ENCODE data around the gene G6PC3. TPM values are rescaled to one million over a fixed set of nuclear protein-coding genes. Genes with fewer than 3 reads are reported as not detected.

The G6PC3 gene
- total and polyA plus RNA-seq, 4 donors, result 31.0 to 128 (median 90.8) TPM

DNA sequence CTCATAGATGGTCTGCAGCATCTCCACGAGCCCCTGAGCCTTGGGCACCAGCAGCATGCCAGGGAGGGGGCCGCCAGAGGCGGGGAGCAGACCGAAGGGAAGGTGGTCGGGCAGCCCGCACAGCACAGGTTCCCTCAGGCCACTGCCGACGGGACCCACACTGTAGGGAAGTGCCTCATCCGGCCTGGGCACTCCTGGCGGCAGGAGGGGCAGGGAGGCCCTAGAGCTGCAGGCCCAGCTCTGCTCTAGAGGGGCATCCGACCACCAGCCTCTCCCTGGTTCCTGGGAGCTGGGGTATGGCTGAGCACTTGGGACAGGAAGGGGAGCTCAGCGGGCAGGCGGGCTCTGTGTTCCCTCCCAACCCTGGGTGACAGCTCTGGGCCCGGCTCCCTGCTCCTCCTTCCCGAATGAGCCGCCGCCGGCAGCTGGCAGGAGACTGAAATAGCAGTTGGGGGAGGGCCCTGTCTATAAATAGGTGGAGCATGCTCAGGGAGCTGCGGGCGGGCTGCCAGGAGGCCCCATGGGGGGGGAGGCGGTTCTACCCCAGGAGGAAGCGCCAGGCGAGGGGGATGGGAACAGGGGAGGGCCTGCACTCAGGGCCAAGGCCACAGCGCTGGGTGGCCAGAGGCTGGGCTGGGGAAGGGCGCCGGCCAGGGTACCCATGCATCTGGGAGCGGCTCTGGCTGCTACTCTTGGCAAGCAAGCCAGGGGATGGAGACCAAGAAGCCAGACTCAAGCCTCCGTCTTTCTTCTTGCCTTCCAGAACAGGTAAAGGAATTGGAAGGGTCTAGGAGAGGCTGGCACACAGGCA, 40.5 kb downstream of the G6PC3 start:
- H3K4me3 ChIP-seq (ENCODE audit: low read depth, low read length), result peak overlapping the region; percentile 22
- H3K4me1 ChIP-seq (ENCODE audit: control insufficient read depth, insufficient read depth, low read length), result peaks cover 91% of the 10 kb centered on the region
- no peaks in the 10 kb centered on the region for H3K9me3 ChIP-seq (ENCODE audit: control insufficient read depth, insufficient read depth, low read length)
- H3K36me3 ChIP-seq (ENCODE audit: control insufficient read depth, insufficient read depth, low read length), result peaks cover 63% of the 10 kb centered on the region
- DNase-seq (ENCODE audit: low read depth in 4 of 6, low spot score in 6 of 6), result peak; percentile 63 to 97 (median 79)
- no peaks in the 10 kb centered on the region for H3K27me3 ChIP-seq (ENCODE audit: control insufficient read depth, insufficient read depth, low read length)
- 10% methylated on average over 24 of the region's 28 CpGs for WGBS (ENCODE audit: insufficient coverage)
- H3K27ac ChIP-seq (ENCODE audit: low read depth, low read length), result peak overlapping the region; percentile 81

DNA sequence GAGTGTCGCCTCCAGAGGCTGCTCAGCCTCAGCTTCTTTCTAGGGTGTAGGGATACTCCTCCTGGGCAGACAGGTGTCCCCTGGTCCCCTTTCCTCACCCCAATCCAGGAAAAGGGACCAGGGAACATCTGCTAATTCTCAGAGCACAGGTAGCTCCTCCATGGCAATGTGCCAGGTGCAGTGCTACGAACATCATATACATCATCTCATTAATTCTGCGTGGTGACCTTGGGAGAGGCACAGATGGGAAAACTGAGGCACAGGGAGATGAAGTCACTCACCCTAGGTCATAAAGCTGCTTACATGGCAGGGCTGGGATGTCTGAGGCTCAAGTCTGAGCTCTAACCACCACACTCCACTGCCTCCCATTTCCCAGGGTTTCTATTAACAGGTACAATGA, 41.2 kb downstream of the G6PC3 start:
- peaks cover 70% of the 10 kb centered on the region for H3K36me3 ChIP-seq (ENCODE audit: control insufficient read depth, insufficient read depth, low read length)
- DNase-seq (ENCODE audit: low read depth in 4 of 6, low spot score in 6 of 6), result no peak
- no peak overlapping the region for H3K4me3 ChIP-seq (ENCODE audit: low read depth, low read length)
- H3K9me3 ChIP-seq (ENCODE audit: control insufficient read depth, insufficient read depth, low read length), result no peaks in the 10 kb centered on the region
- WGBS (ENCODE audit: insufficient coverage), result 40% methylated on average over 1 of the region's 3 CpGs
- peaks cover 86% of the 10 kb centered on the region for H3K4me1 ChIP-seq (ENCODE audit: control insufficient read depth, insufficient read depth, low read length)
- H3K27ac ChIP-seq (ENCODE audit: low read depth, low read length), result peak overlapping the region; percentile 74
- no peaks in the 10 kb centered on the region for H3K27me3 ChIP-seq (ENCODE audit: control insufficient read depth, insufficient read depth, low read length)

DNA sequence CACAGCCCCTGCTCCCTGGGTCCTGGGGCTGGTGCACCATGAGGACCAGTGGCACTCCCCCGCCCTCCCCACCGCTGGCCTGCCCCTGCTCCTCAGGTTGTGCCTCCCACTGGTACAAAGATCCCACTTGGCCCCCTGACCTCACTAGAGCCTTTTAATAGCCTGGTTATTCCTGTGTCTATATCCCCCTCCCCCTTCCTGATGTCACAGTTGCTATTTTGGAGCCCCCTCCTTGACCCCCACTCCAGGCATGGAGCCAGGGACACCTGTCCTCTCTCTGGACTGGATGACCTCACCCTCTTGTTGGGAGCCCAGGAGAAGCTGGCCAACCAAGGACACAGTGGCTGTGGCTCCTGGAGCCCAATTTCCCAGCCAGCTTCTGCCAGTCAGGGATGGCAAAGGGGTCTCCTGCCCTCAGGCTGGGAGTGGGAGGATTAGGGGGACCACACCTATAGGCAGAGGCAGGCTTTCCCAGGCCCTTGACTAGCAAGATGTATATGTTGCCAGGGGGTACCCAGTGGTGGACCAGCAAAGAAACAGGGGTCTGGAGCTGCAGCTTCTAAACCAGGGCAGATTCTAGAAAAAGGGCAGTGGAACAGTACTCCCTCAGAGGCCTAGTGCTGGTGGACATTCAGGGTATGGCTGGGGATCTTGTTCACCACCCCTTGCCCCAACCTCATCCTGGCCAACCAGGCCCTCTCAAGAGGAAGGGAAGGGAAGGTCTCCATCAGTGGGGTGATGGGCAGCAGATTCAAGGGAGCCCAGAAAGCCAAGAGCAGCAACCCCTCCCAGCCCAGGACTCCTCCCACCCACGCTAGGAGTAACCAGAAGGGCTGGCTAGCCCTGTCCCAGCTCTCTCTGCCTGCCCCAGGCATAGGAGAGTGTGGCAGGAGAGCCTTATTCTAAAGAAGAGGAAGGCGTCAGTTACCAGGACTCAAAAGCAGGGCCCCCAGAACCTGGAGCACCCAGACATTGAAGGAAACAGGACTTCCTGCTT, 42.0 kb downstream of the G6PC3 start:
- H3K9me3 ChIP-seq (ENCODE audit: control insufficient read depth, insufficient read depth, low read length), result no peaks in the 10 kb centered on the region
- 79% methylated on average over 4 of the region's 4 CpGs for WGBS (ENCODE audit: insufficient coverage)
- H3K27ac ChIP-seq (ENCODE audit: low read depth, low read length), result no peak overlapping the region
- H3K4me3 ChIP-seq (ENCODE audit: low read depth, low read length), result no peak overlapping the region
- H3K36me3 ChIP-seq (ENCODE audit: control insufficient read depth, insufficient read depth, low read length), result peaks cover 74% of the 10 kb centered on the region
- H3K27me3 ChIP-seq (ENCODE audit: control insufficient read depth, insufficient read depth, low read length), result no peaks in the 10 kb centered on the region
- DNase-seq (ENCODE audit: low read depth in 4 of 6, low spot score in 6 of 6), result no peak
- peaks cover 83% of the 10 kb centered on the region for H3K4me1 ChIP-seq (ENCODE audit: control insufficient read depth, insufficient read depth, low read length)

DNA sequence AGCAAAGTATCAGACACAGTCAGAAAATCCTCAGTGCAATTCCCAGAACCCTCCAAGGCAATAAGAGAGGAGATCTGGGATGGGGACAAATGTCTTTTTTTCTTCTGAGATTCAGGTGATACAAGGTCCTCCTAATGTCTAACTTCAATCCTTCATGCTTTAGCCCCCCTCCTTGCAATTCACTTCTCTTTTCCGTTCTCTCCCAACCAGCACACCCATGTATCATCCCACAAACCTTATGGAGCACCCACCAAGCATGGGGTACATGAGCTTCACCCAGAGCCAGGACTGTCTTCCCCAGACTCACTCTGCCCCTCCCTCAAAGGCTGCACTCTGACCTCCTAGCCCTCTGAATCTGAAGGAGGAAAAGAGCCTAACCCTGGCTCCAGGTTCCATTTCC, 42.8 kb downstream of the G6PC3 start:
- no peak overlapping the region for H3K27ac ChIP-seq (ENCODE audit: low read depth, low read length)
- no peak overlapping the region for H3K4me3 ChIP-seq (ENCODE audit: low read depth, low read length)
- peaks cover 70% of the 10 kb centered on the region for H3K36me3 ChIP-seq (ENCODE audit: control insufficient read depth, insufficient read depth, low read length)
- 92% methylated on average over 1 of the region's 1 CpG for WGBS (ENCODE audit: insufficient coverage)
- DNase-seq (ENCODE audit: low read depth in 4 of 6, low spot score in 6 of 6), result no peak
- H3K4me1 ChIP-seq (ENCODE audit: control insufficient read depth, insufficient read depth, low read length), result peaks cover 75% of the 10 kb centered on the region
- H3K27me3 ChIP-seq (ENCODE audit: control insufficient read depth, insufficient read depth, low read length), result no peaks in the 10 kb centered on the region
- H3K9me3 ChIP-seq (ENCODE audit: control insufficient read depth, insufficient read depth, low read length), result no peaks in the 10 kb centered on the region

DNA sequence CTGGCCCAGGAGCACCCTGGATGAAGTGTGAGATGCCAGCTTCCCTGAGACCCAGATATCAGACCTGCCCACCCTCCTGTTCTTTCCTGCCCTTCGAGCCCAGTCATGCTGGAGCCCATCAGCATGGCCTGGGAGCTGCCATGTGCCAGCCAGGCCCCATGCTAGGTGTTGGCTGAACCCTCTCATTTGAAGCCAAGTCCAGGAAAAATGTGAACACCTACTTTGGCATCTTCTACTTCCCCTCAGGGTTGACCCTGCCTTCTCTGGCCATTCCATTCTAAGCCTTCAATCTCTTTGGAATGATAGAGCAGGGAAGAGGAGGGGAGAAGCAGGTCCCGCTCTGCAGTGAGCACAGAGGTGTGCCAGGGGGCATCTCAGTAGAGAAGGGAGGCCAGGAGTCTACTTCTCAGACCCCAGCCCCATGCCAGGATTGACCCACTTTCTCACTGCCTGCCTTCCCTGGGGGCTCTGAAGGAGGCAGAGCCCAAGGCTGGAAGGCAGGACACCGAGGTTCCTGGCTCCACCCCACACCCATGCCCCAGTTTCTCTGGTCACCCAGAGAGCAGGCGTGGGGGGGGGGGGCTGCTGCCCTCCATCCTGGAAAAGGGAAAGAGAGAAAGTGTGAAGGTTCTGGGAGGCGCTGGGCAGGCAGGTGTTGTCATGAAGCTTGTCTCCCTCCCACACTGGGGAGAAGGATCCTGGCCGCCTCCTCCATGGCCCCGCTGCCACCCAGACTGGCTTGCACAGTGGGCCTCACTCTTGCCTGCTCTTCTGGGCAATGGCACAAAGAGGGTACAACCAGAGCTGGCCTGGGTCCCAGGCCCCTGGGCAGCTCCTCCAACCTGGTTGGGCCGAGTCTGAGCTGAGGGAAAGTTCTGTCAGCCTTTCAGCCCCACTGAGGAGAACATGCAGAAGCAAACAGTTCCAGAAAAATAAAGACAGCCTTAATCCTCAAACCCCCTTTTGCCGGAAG, 43.6 kb downstream of the G6PC3 start:
- 71% methylated on average over 5 of the region's 9 CpGs for WGBS (ENCODE audit: insufficient coverage)
- DNase-seq (ENCODE audit: low read depth in 4 of 6, low spot score in 6 of 6), result no peak
- H3K9me3 ChIP-seq (ENCODE audit: control insufficient read depth, insufficient read depth, low read length), result no peaks in the 10 kb centered on the region
- H3K27ac ChIP-seq (ENCODE audit: low read depth, low read length), result peak overlapping the region; percentile 18
- H3K4me3 ChIP-seq (ENCODE audit: low read depth, low read length), result no peak overlapping the region
- H3K36me3 ChIP-seq (ENCODE audit: control insufficient read depth, insufficient read depth, low read length), result peaks cover 65% of the 10 kb centered on the region
- no peaks in the 10 kb centered on the region for H3K27me3 ChIP-seq (ENCODE audit: control insufficient read depth, insufficient read depth, low read length)
- H3K4me1 ChIP-seq (ENCODE audit: control insufficient read depth, insufficient read depth, low read length), result peaks cover 75% of the 10 kb centered on the region

DNA sequence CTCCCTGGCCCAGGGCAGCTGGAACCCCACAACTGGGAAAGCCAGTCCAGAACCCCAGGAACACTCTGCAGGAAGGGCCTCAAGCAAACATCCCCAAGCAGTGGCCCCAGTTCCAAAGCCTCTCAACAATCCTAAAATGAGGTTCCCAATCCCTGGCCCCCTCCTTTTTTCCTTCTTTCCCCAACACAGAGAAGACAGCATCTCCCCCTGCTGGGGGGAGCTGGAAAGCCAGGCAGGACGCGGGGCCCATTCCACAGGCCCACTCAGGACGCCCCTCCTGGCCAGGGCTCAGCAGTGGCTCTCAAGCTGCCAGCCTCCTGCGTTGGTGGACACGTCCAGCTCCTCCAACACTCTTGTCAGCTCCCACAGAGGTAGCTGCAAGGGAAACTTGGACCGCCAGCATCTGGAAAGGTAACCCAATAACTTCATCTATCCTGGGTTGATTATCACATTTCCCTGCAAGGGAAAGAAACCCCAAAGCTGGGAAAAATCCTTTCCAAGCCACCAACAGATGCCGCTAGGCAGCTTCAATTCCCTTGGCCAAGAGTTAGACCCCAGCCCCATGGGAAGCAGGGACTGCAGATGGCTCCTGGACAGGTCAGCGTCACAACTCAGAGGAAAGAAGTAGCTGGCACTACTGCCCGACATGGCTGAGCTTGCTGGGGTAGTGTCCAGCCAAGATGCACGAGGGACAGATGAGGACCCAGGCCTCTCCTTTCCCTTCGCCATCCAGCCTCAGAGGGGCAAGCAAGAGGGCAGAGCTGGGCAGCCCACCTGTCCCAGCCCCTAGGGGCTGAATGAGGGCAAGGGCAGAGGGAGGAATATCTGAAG, 45.3 kb downstream of the G6PC3 start:
- WGBS (ENCODE audit: insufficient coverage), result 44% methylated on average over 10 of the region's 11 CpGs
- Histone ChIP-seq H3K36me3 (ENCODE audit: control insufficient read depth, insufficient read depth, low read length) (peaks cover 59% of the 10 kb centered on the region), H3K27me3 (ENCODE audit: control insufficient read depth, insufficient read depth, low read length) (no peaks in the 10 kb centered on the region), H3K4me1 (ENCODE audit: control insufficient read depth, insufficient read depth, low read length) (peaks cover 71% of the 10 kb centered on the region), H3K27ac (ENCODE audit: low read depth, low read length) (no peak overlapping the region), H3K9me3 (ENCODE audit: control insufficient read depth, insufficient read depth, low read length) (no peaks in the 10 kb centered on the region), H3K4me3 (ENCODE audit: low read depth, low read length) (no peak overlapping the region)
- no peak for DNase-seq (ENCODE audit: low read depth in 4 of 6, low spot score in 6 of 6)

DNA sequence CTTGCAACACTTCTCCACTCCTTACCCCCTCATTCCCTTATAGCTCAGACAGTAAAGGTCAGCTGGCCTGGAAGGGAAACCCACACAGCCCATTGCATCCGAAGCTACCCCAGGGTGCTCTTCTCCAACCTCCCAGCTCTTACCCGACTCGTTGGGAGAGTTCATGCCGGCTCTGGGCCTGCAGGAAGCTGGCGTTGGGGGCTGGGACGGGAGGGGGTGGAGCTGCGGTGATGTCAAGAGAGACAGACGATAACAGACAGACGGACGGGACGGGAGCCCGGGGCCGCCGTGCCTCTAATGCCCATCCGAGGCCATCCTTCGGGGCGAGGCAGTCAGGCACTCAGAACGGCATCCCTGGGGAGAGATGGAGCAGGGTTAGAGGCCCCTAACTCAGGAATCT, 46.8 kb downstream of the G6PC3 start:
- H3K27ac ChIP-seq (ENCODE audit: low read depth, low read length), result no peak overlapping the region
- H3K36me3 ChIP-seq (ENCODE audit: control insufficient read depth, insufficient read depth, low read length), result peaks cover 51% of the 10 kb centered on the region
- 71% methylated on average over 14 of the region's 18 CpGs for WGBS (ENCODE audit: insufficient coverage)
- no peak overlapping the region for H3K4me3 ChIP-seq (ENCODE audit: low read depth, low read length)
- H3K27me3 ChIP-seq (ENCODE audit: control insufficient read depth, insufficient read depth, low read length), result no peaks in the 10 kb centered on the region
- peaks cover 69% of the 10 kb centered on the region for H3K4me1 ChIP-seq (ENCODE audit: control insufficient read depth, insufficient read depth, low read length)
- H3K9me3 ChIP-seq (ENCODE audit: control insufficient read depth, insufficient read depth, low read length), result no peaks in the 10 kb centered on the region
- DNase-seq (ENCODE audit: low read depth in 4 of 6, low spot score in 6 of 6), result no peak

DNA sequence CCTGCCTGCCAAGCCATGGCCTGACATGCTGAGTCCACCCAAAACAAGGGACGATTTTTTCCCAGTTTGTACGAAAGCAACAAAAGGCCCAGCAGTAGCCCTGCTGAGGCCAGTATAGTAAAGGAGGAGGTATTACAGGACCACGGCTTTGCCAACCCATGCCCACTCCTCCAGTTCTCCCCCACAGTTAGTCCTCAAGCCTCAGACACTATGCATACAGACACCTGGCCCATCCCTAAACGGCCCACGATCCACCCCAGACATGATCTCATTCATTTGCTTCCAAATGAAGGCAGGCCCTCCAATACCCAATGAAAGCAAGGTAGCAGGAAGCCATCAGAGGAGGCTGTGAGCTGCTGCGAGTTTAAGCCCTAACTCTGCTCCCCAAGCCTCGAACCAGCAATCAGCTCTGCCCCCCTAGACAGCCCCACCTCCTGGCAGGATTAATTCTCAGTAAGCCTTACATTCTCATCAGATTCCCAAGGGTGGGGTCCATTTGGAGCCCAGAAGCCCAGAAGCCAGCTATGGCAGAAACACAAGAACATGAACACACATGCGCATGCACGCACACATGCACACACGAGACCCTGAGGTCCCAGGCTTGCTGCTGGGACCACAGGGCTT, 48.0 kb downstream of the G6PC3 start:
- WGBS (ENCODE audit: insufficient coverage), result 61% methylated on average over 8 of the region's 10 CpGs
- H3K4me1 ChIP-seq (ENCODE audit: control insufficient read depth, insufficient read depth, low read length), result peaks cover 67% of the 10 kb centered on the region
- no peak for DNase-seq (ENCODE audit: low read depth in 4 of 6, low spot score in 6 of 6)
- H3K4me3 ChIP-seq (ENCODE audit: low read depth, low read length), result no peak overlapping the region
- no peaks in the 10 kb centered on the region for H3K27me3 ChIP-seq (ENCODE audit: control insufficient read depth, insufficient read depth, low read length)
- no peaks in the 10 kb centered on the region for H3K9me3 ChIP-seq (ENCODE audit: control insufficient read depth, insufficient read depth, low read length)
- no peak overlapping the region for H3K27ac ChIP-seq (ENCODE audit: low read depth, low read length)
- H3K36me3 ChIP-seq (ENCODE audit: control insufficient read depth, insufficient read depth, low read length), result peaks cover 50% of the 10 kb centered on the region
